HepG2 (cell line): ENCODE data around the gene ZNF556. TPM values are rescaled to one million over a fixed set of nuclear protein-coding genes. Genes with fewer than 3 reads are reported as not detected.
A peak's percentile ranks its signal among the peaks of the same experiment; 100 is the strongest.

Experiments used
- ATAD3A ChIP-seq: sonication (generic); formaldehyde crosslinking; IDR thresholded peaks from 2 replicates; pipeline ENCODE4 v1.4.0; 2020; ENCODE audit warnings: missing genetic modification reagents
- CREB3 ChIP-seq: sonication (generic); formaldehyde crosslinking; IDR thresholded peaks from 2 replicates; pipeline ENCODE4 v1.5.0; 2020; ENCODE audit warnings: missing genetic modification reagents
- FOXO4 ChIP-seq: sonication (generic); formaldehyde crosslinking; conservative IDR thresholded peaks from 2 replicates; pipeline ENCODE4 v1.8.1; 2023; ENCODE audit warnings: missing genetic modification reagents
- ISL2 ChIP-seq: sonication (generic); formaldehyde crosslinking; IDR thresholded peaks from 2 replicates; pipeline ENCODE4 v1.5.0; 2020; ENCODE audit warnings: missing genetic modification reagents
- KIAA2018 ChIP-seq: sonication (generic); formaldehyde crosslinking; IDR thresholded peaks from 2 replicates; pipeline ENCODE4 v1.5.0; 2020; ENCODE audit warnings: mild to moderate bottlenecking, missing genetic modification reagents, borderline replicate concordance
- NONO ChIP-seq, 2 experiments: fragments of 450-650 bp in 1 of 2; sonication (generic) in 1 of 2; formaldehyde crosslinking in 1 of 2; IDR thresholded peaks in 1 of 2; conservative IDR thresholded peaks in 1 of 2; 2 replicates each; pipeline versions ENCODE4 v1.6.1 to v1.8.0; 2017 to 2022; ENCODE audit warnings: mild to moderate bottlenecking in 1 of 2, missing genetic modification reagents in 1 of 2, moderate library complexity in 1 of 2
- SMARCC2 ChIP-seq: fragments of 450-650 bp; IDR thresholded peaks from 2 replicates; pipeline ENCODE4 v1.6.1; 2017; ENCODE audit warnings: antibody characterized with exemption, mild to moderate bottlenecking
- THAP8 ChIP-seq: sonication (generic); formaldehyde crosslinking; IDR thresholded peaks from 2 replicates; pipeline ENCODE4 v1.5.1; 2020; ENCODE audit warnings: missing genetic modification reagents, mild to moderate bottlenecking, borderline replicate concordance
- TRIM22 ChIP-seq: fragments of 450-650 bp; IDR thresholded peaks from 2 replicates; pipeline ENCODE4 v1.6.1; 2017
- ZNF124 ChIP-seq: sonication (generic); formaldehyde crosslinking; IDR thresholded peaks from 2 replicates; pipeline ENCODE4 v1.4.0; 2020; ENCODE audit warnings: missing genetic modification reagents
- ZNF143 ChIP-seq: sonication (generic); formaldehyde crosslinking; IDR thresholded peaks from 2 replicates; pipeline ENCODE4 v1.4.0; 2020; ENCODE audit warnings: missing genetic modification reagents
- ZNF564 ChIP-seq: sonication (generic); formaldehyde crosslinking; IDR thresholded peaks from 2 replicates; pipeline ENCODE4 v1.8.1; 2023; ENCODE audit warnings: mild to moderate bottlenecking, missing genetic modification reagents
- ZNF597 ChIP-seq: sonication (generic); formaldehyde crosslinking; IDR thresholded peaks from 2 replicates; pipeline ENCODE4 v1.5.0; 2020; ENCODE audit warnings: missing genetic modification reagents
- ZNF768 ChIP-seq: sonication (generic); formaldehyde crosslinking; IDR thresholded peaks from 2 replicates; pipeline ENCODE4 v1.4.0; 2020; ENCODE audit warnings: missing genetic modification reagents
- polyA plus RNA-seq, 8 experiments: library from polyadenylated mRNA; depleted of rRNA in 3 of 8; stranded (reverse) in 7 of 8; unstranded in 1 of 8; fragments of >200 nt; fragmentation: Illumina TruSeq in 4 of 8; extraction: Trizol in 4 of 8; gene quantifications; 2 replicates each; pipeline versions ENCODE4 v1.2.1 to v1.2.3, GENCODE V29; 2011 to 2016; ENCODE audit warnings: low read depth in 4 of 8, missing spikeins in 1 of 8, mixed read lengths in 1 of 8; ENCODE audit not compliant: insufficient read depth in 1 of 8
- total RNA-seq, 5 experiments: library from RNA; depleted of rRNA; stranded (reverse); fragments of >200 nt; fragmentation: Illumina TruSeq; extraction: Trizol; gene quantifications; 2 replicates each; pipeline ENCODE4 v1.2.3, GENCODE V29; 2016; ENCODE audit warnings: low read depth in 1 of 5

The ZNF556 gene
- total and polyA plus RNA-seq, 2 of the 13 experiments (the other 11 are each of a cell fraction or from before 2014, with no cell fraction given) = 4.2 to 28.6 TPM

GRCh38 chr19:2867025-2867991 is at the start of gene ZNF556 (continued):
- no peak for TF ChIP-seq ISL2
- no peak for TF ChIP-seq THAP8 (CRISPR knock-in tag)
- TF ChIP-seq ZNF124 (CRISPR knock-in tag) = peak; percentile 32; the same call in 1 of the 2 replicates
- TF ChIP-seq CREB3 = no peak
- TF ChIP-seq ZNF564 (CRISPR knock-in tag) = 0 out of 2 replicates have a peak, but pooled peaks have one; percentile 46
- no peak for TF ChIP-seq KIAA2018 (CRISPR knock-in tag)
- TF ChIP-seq SMARCC2 = no peak
- TF ChIP-seq NONO (IDR thresholded peaks at IDR 0.05) = no peak
- no peak for TF ChIP-seq NONO (CRISPR knock-in tag; conservative IDR thresholded peaks at IDR 0.05)
- no peak for TF ChIP-seq TRIM22
- no peak for TF ChIP-seq ZNF597 (CRISPR knock-in tag)
- peak; percentile 53; the same call in 1 of the 2 replicates for TF ChIP-seq ZNF768 (CRISPR knock-in tag)
- no peak for TF ChIP-seq ZNF143 (CRISPR knock-in tag)
- TF ChIP-seq FOXO4 (CRISPR knock-in tag) = no peak
- no peak for TF ChIP-seq ATAD3A
